GM13977 (cell line): ENCODE measurements around the gene FLT1.

ENCODE experiments used
- DNase-seq: peaks from one replicate; pipeline ENCODE4 v3.0.0; 2012; ENCODE audit warnings: low spot score
- in situ Hi-C: fragments of 300-500 bp; cut with MboI; formaldehyde crosslinking; loops from one replicate; pipeline ENCODE4 v1.12.0; 2022; ENCODE audit warnings: low sequenced_read_pairs, low pct_unique_long_range_greater_than_20kb, mixed read lengths, inconsistent platforms; ENCODE audit not compliant: unreplicated experiment
- TF ChIP-seq, protein P1 (sequence below): IDR thresholded peaks from 2 replicates; pipeline ENCODE4 v1.5.1; 2012; ENCODE audit warnings: mild to moderate bottlenecking, control low read depth; ENCODE audit not compliant: insufficient read depth; ENCODE audit errors: extremely low read depth, missing control alignments

FLT1 gene

DNA sequence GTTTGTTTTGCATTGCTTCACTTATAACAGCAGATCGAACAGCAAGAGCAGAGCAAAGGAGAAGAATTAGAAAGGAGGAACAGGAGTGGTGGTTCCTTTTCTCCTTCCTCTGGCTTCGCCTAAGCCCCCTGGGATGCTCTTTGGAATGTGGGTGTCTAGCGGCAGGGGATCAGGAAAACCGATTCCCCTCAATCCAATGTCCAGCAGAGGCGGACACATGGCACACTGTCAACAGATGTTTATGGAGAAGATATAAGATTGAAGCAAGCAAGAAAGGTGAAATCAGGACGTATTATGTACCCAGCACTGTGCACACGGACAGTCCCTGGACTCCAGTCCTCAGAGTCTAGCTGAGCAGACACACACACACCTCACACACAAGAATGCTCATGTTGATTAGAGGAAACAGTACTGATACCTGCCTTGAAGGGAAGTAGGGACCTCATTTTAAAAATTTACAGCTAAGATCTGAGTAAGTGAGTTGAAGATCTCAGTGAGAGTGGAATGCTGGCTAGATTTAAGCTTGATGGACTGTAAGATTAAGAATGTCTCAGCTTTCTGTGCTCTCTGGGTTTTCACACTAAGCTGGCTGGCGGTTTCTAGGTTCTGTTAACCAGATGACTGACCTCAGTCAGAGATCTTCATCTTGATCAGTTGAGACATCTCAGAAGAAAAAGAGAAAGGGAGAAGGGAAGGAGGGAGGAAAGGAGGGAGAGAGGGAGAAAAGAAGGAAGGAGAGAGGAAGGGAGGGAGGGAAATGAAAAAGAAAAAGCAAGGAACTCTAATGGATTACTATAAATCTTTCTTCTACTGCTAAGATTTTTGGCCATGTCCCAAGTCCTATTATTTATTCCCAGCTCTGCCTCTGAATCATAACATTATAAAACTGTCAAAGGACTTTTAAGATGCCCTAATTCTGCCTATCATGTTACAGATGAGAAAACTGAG lies 44.8 kb downstream of the FLT1 start:
- in situ Hi-C loops = no loop called here
- no peak for DNase-seq
- TF ChIP-seq, protein P1, sequence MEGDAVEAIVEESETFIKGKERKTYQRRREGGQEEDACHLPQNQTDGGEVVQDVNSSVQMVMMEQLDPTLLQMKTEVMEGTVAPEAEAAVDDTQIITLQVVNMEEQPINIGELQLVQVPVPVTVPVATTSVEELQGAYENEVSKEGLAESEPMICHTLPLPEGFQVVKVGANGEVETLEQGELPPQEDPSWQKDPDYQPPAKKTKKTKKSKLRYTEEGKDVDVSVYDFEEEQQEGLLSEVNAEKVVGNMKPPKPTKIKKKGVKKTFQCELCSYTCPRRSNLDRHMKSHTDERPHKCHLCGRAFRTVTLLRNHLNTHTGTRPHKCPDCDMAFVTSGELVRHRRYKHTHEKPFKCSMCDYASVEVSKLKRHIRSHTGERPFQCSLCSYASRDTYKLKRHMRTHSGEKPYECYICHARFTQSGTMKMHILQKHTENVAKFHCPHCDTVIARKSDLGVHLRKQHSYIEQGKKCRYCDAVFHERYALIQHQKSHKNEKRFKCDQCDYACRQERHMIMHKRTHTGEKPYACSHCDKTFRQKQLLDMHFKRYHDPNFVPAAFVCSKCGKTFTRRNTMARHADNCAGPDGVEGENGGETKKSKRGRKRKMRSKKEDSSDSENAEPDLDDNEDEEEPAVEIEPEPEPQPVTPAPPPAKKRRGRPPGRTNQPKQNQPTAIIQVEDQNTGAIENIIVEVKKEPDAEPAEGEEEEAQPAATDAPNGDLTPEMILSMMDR = no peak

DNA sequence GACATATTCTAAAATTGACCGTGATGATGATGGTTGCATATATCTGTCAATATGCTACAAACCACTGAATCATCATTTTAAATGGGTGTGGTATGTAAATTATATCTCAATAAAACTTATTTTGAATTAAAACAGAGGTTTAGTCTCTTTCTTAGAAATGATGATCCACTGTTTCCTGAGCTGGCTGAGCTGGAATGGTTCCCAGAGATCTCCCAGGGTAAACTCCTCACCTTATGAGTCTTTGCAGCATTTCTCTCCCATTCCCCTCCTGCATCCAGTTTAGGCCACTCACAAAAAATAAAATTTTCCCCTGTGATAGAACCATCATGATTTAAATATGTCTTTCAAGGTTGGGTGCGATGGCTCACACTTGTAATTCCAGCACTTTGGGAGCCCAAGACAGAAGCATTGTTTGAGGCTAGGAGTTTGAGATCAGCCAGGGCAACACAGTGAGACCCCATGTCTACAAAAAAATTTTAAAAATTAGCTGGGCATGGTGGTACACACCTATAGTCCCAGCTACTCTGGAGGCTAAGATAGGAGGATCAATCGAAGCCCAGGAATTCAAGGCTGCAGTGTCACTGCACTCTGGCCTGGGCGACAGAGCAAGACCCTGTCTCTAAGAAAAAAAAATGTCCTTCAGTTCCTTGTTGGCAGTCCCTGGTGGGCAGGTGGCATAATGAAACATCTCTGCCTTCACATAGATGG lies 46.1 kb downstream of the FLT1 start:
- no peak for DNase-seq
- in situ Hi-C loops = no loop called here
- TF ChIP-seq, protein P1 = no peak

DNA sequence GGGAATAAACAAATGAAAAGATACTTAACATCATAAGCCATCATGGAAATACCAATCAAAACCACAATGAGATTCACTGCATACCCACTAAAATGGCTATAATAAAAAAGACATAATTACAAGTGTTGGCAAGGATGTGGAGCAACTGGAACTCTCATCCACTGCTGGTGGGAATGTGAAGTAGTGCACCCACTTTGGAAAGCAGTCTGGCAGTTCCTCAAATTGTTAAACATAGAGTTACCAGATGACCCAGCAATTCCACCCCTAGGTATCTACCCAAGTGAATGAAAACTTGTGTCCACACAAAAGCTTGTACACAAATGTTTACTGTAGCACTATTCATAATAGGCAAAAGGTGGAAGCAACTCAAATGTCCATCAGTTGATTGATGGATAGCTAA lies 46.9 kb downstream of the FLT1 start:
- TF ChIP-seq, protein P1 = no peak
- no peak for DNase-seq
- in situ Hi-C loops = no loop called here

DNA sequence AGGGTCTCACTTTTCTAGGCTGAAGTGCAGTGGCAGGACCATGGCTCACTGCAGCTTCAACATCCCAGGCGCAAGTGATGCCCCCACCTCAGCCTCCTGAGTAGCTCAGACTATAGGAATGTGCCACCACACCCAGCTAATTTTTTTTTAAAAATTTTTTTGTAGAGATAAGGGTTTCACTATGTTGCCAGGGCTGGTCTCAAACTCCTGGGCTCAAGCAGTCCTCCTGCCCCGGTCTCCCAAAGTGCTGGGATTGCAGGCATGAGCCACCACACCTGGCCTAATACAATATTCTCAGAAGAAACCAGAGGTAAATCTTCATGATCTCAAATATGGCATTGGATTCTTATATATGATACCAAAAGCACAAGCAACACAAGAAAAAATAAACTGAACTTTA lies 47.7 kb downstream of the FLT1 start:
- in situ Hi-C loops = no loop called here
- TF ChIP-seq, protein P1 = no peak
- no peak for DNase-seq

DNA sequence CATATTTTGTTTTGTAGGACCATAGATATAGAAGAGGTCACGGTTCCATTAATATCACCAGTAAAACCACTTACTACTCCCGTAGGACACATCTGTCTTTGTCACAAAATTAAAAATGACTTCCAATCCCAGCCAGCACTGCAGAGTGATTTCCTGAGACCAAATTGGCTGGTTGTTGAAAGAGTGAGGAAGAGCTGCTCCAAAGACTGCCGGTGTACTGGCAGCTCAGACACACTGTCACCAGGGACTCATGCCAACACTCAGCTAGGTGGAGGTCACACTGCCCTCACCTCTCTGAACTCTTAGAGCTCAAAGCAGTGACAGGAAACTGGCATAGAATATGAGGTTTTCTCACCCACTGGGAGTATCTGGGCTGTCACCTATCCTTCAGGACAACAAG lies 52.1 kb downstream of the FLT1 start:
- in situ Hi-C loops = no loop called here
- TF ChIP-seq, protein P1 = no peak
- DNase-seq = no peak

DNA sequence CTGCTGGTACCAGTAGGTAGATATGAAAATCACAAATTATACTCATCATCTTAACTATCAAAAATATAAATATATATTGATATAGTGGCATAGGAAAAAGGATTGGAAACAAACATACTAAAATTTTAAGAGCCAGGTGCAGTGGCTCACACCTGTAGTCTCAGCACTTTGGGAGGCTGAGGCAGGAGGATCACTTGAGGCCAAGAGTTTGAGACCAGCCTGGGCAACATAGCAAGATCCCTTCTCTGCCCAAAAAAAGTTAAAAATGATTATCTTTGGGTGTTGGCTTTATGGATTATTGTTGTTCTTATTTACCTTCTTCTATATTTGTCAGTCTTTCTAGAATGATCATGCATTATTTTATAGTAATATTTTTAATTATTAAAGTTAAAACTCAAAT lies 53.4 kb downstream of the FLT1 start:
- TF ChIP-seq, protein P1 = no peak
- in situ Hi-C loops = no loop called here
- no peak for DNase-seq
